GM12892 (cell line): ENCODE data around the gene DHRSX.
"Not testable (repeated sequence)": the region's sequence is repeated elsewhere in the genome, so short reads cannot be mapped to it uniquely, and the experiment has no call there.

Experiments
- POLR2A ChIP-seq: IDR thresholded peaks from 2 replicates; pipeline ENCODE4 v1.6.1; 2011; ENCODE audit warnings: low read depth, low read length, control low read depth
- POLR2AphosphoS5 ChIP-seq: IDR thresholded peaks from 2 replicates; pipeline ENCODE4 v1.6.1; 2011; ENCODE audit warnings: low read depth, low read length, control low read depth

- not testable (repeated sequence) for TF ChIP-seq POLR2AphosphoS5, POLR2A
Observed at GRCh38 chrX:2471126-2471525, 29.6 kb downstream of the DHRSX start.
